SK-N-SH (cell line): ENCODE measurements around the gene GON7.
"Not testable (repeated sequence)": the region's sequence is repeated elsewhere in the genome, so short reads cannot be mapped to it uniquely, and the experiment has no call there.

Experiments used
- CTCF ChIP-seq: fragments of 200-600 bp; sonication (generic); IDR thresholded peaks from 2 replicates; pipeline ENCODE4 v1.6.1; 2017; ENCODE audit warnings: antibody characterized with exemption, mild to moderate bottlenecking, moderate library complexity
- EP300 ChIP-seq, 2 experiments: IDR thresholded peaks; 2 replicates each; pipeline versions ENCODE4 v1.4.0 to v1.6.1; 2012; ENCODE audit warnings: borderline replicate concordance in 1 of 2, low read depth in 1 of 2, low read length in 1 of 2
- FOXM1 ChIP-seq: IDR thresholded peaks from 2 replicates; pipeline ENCODE4 v1.4.0; 2012; ENCODE audit warnings: low read depth, mild to moderate bottlenecking
- MXI1 ChIP-seq: IDR thresholded peaks from 2 replicates; pipeline ENCODE4 v1.6.1; 2012; ENCODE audit warnings: mild to moderate bottlenecking, low read depth, low read length, improper control_type of control experiment
- NFIC ChIP-seq: IDR thresholded peaks from 2 replicates; pipeline ENCODE4 v1.4.0; 2012; ENCODE audit warnings: borderline replicate concordance
- POLR2AphosphoS5 ChIP-seq: IDR thresholded peaks from 2 replicates; pipeline ENCODE4 v1.6.1; 2012; ENCODE audit warnings: low read depth, low read length
- RXRA ChIP-seq: IDR thresholded peaks from 2 replicates; pipeline ENCODE4 v1.4.0; 2012; ENCODE audit warnings: low read depth, mild to moderate bottlenecking, borderline replicate concordance
- SIN3A ChIP-seq: IDR thresholded peaks from 2 replicates; pipeline ENCODE4 v1.6.1; 2012; ENCODE audit warnings: low read depth, mild to moderate bottlenecking, low read length, moderate library complexity, borderline replicate concordance
- SMC3 ChIP-seq: IDR thresholded peaks from 2 replicates; pipeline ENCODE4 v1.6.1; 2012; ENCODE audit warnings: low read depth, low read length, improper control_type of control experiment
- USF2 ChIP-seq: fragments of 150-350 bp; IDR thresholded peaks from 2 replicates; pipeline ENCODE4 v1.6.1; 2017; ENCODE audit warnings: antibody characterized with exemption, low read length, low read depth, borderline replicate concordance

GRCh38 chr14:93233078-93233477 lies 26.2 kb upstream of the GON7 start:
- TF ChIP-seq CTCF; SIN3A; RXRA; POLR2AphosphoS5; USF2; NFIC; MXI1; SMC3; EP300 (IDR thresholded peaks at IDR 0.05; ENCODE audit: borderline replicate concordance in 1 of 2, low read depth in 1 of 2, low read length in 1 of 2); FOXM1: not testable (repeated sequence)
